HG02571 (cell line): ENCODE measurements around the gene PRMT1.
A peak's percentile ranks its signal among the peaks of the same experiment; 100 is the strongest.

ENCODE experiments used
- ATAC-seq: cut with Tn5 transposase; IDR thresholded peaks from one replicate; pipeline ENCODE4 v1.9.1; 2021; ENCODE audit warnings: mild to moderate bottlenecking, moderate library complexity; ENCODE audit not compliant: unreplicated experiment

Gene PRMT1

GRCh38 chr19:49667473-49667872 lies 9.6 kb upstream of the PRMT1 start:
- no peak for ATAC-seq

GRCh38 chr19:49669516-49669915 lies 7.6 kb upstream of the PRMT1 start:
- ATAC-seq = no peak

- no peak for ATAC-seq
Measured at GRCh38 chr19:49672131-49672919, 4.7 kb upstream of the PRMT1 start.

- ATAC-seq = no peak
Measured at GRCh38 chr19:49676136-49676783, 811 bp upstream of the PRMT1 start.

- peak; percentile 61 for ATAC-seq
Measured at GRCh38 chr19:49676784-49677230, 264 bp upstream of the PRMT1 start.

- ATAC-seq = no peak
Measured at GRCh38 chr19:49677901-49678674, 1.0 kb downstream of the PRMT1 start.

GRCh38 chr19:49678985-49679770 lies 2.1 kb downstream of the PRMT1 start:
- ATAC-seq = no peak

GRCh38 chr19:49679771-49680413 lies 2.8 kb downstream of the PRMT1 start:
- ATAC-seq = no peak

GRCh38 chr19:49680421-49681351 lies 3.6 kb downstream of the PRMT1 start:
- no peak for ATAC-seq

GRCh38 chr19:49681830-49682229 lies 4.8 kb downstream of the PRMT1 start:
- no peak for ATAC-seq

GRCh38 chr19:49682274-49682673 lies 5.2 kb downstream of the PRMT1 start:
- no peak for ATAC-seq

- no peak for ATAC-seq
Measured at GRCh38 chr19:49683814-49684250, 6.8 kb downstream of the PRMT1 start.

GRCh38 chr19:49684251-49684982 lies 7.3 kb downstream of the PRMT1 start:
- no peak for ATAC-seq

GRCh38 chr19:49684983-49685553 lies 8.0 kb downstream of the PRMT1 start:
- ATAC-seq = no peak

- ATAC-seq = no peak
Measured at GRCh38 chr19:49685845-49686332, 8.8 kb downstream of the PRMT1 start.

GRCh38 chr19:49686503-49687088 lies 9.5 kb downstream of the PRMT1 start:
- ATAC-seq = no peak

- ATAC-seq = no peak
Measured at GRCh38 chr19:49687150-49687549, 10.1 kb downstream of the PRMT1 start.
